GM21723 (cell line): ENCODE data around the gene TECRL.

Experiments
- ATAC-seq: cut with Tn5 transposase; IDR thresholded peaks from one replicate; pipeline ENCODE4 v1.9.1; 2021; ENCODE audit warnings: mild to moderate bottlenecking, moderate library complexity; ENCODE audit not compliant: unreplicated experiment

The TECRL gene

GRCh38 chr4:64409300-64409699, at the start of gene TECRL:
Gene TECRL (minus strand): TSS chr4:64409450. CDS start chr4:64409351, 99 bp downstream.
- ATAC-seq = no peak

- ATAC-seq = no peak
These were observed 23.4 kb upstream of the TECRL start for GRCh38 chr4:64432674-64433073.

GRCh38 chr4:64430933-64431332, 21.7 kb upstream of the TECRL start:
- ATAC-seq = no peak

GRCh38 chr4:64417974-64418373, 8.7 kb upstream of the TECRL start:
- no peak for ATAC-seq

- no peak for ATAC-seq
These were observed 2.2 kb downstream of the TECRL start for GRCh38 chr4:64407000-64407399.

GRCh38 chr4:64405761-64406160, 3.5 kb downstream of the TECRL start:
- ATAC-seq = no peak

GRCh38 chr4:64402684-64403083, 6.6 kb downstream of the TECRL start:
- no peak for ATAC-seq

- no peak for ATAC-seq
These were observed 9.7 kb downstream of the TECRL start for GRCh38 chr4:64399313-64400109.

- ATAC-seq = no peak
These were observed 14.8 kb downstream of the TECRL start for GRCh38 chr4:64394469-64394868.

- no peak for ATAC-seq
These were observed 21.0 kb downstream of the TECRL start for GRCh38 chr4:64388252-64388651.

- ATAC-seq = no peak
These were observed 24.0 kb downstream of the TECRL start for GRCh38 chr4:64385220-64385619.

- ATAC-seq = no peak
These were observed 24.7 kb downstream of the TECRL start for GRCh38 chr4:64384237-64385203.

- no peak for ATAC-seq
These were observed 40.5 kb downstream of the TECRL start for GRCh38 chr4:64368741-64369140.

GRCh38 chr4:64361399-64361740, 47.9 kb downstream of the TECRL start:
- no peak for ATAC-seq

- ATAC-seq = no peak
These were observed 48.4 kb downstream of the TECRL start for GRCh38 chr4:64360664-64361398.

GRCh38 chr4:64359489-64359888, 49.8 kb downstream of the TECRL start:
- ATAC-seq = no peak

- ATAC-seq = no peak
These were observed 55.3 kb downstream of the TECRL start for GRCh38 chr4:64353904-64354303.

GRCh38 chr4:64341711-64342110, 67.5 kb downstream of the TECRL start:
- ATAC-seq = no peak

GRCh38 chr4:64340218-64341110, 68.8 kb downstream of the TECRL start:
- ATAC-seq = no peak

- ATAC-seq = no peak
These were observed 74.3 kb downstream of the TECRL start for GRCh38 chr4:64334964-64335363.
